Endothelial cell of umbilical vein (primary cell): ENCODE data around the gene OVCH1. TPM values are rescaled to one million over a fixed set of nuclear protein-coding genes. Genes with fewer than 3 reads are reported as not detected.

Experiments
- BruUV-seq: library from RNA; stranded (reverse); fragments of 400-500 nt; replicated peaks from 2 replicates; lab custom pipeline; 2021; lab: Mats Ljungman, UMichigan
- CTCF ChIA-PET: fragments of 300-600, 350-600 bp; sonication (Branson Sonifier 250); formaldehyde crosslinking; loops from one replicate; lab custom pipeline; 2021; ENCODE audit warnings: antibody characterized with exemption, inconsistent platforms; lab: Charles Lee
- POLR2A ChIA-PET: fragments of 300-600, 350-600 bp; sonication (Branson Sonifier 250); formaldehyde crosslinking; loops from one replicate; lab custom pipeline; 2021; ENCODE audit warnings: antibody characterized with exemption, inconsistent platforms; lab: Charles Lee
- DNase-seq: peaks from one replicate; pipeline ENCODE4 v3.0.0-alpha.2; 2011; ENCODE audit warnings: low read depth, low spot score
- FAIRE-seq: peaks from 2 replicates; lab custom pipeline; 2011; peaks lifted over from hg19 to GRCh38; lab: Jason Lieb, UNC
- H2AFZ ChIP-seq: 2 replicates; pipeline ENCODE4 v1.6.0; 2012; ENCODE audit warnings: low read depth, low read length, control low read depth, inconsistent platforms
- H3K27ac ChIP-seq: 2 replicates; pipeline ENCODE4 v1.5.1; 2011; ENCODE audit warnings: low read depth, mild to moderate bottlenecking, control low read depth, low read length, moderate library complexity; ENCODE audit not compliant: insufficient read depth
- H3K27me3 ChIP-seq, 2 experiments: 2 replicates each; pipeline versions ENCODE4 v1.6.0 to v1.6.1; 2011; ENCODE audit warnings: low read length in 2 of 2, mixed read lengths in 1 of 2; ENCODE audit not compliant: control insufficient read depth in 2 of 2, insufficient read depth in 2 of 2
- H3K36me3 ChIP-seq, 2 experiments: 2 replicates in 1 of 2; 3 replicates in 1 of 2; pipeline ENCODE4 v1.5.1; 2011; ENCODE audit warnings: low read length in 2 of 2, mild to moderate bottlenecking in 1 of 2, moderate library complexity in 1 of 2; ENCODE audit not compliant: control insufficient read depth in 2 of 2, insufficient read depth in 2 of 2; ENCODE audit errors: extremely low read depth in 1 of 2
- H3K4me1 ChIP-seq: 3 replicates; pipeline ENCODE4 v1.5.1; 2011; ENCODE audit warnings: mild to moderate bottlenecking, low read length; ENCODE audit not compliant: control insufficient read depth, insufficient read depth; ENCODE audit errors: extremely low read depth
- H3K4me2 ChIP-seq: 2 replicates; pipeline ENCODE4 v1.6.1; 2011; ENCODE audit warnings: low read length, control low read depth, mixed read lengths; ENCODE audit not compliant: insufficient read depth
- H3K4me3 ChIP-seq, 3 experiments: fragments of 200-600 bp in 1 of 3; sonication (generic), shearing (Covaris generic) in 1 of 3; replicated peaks in 1 of 3; 2 replicates each; pipeline ENCODE4 v1.5.1; 2011 to 2016; ENCODE audit warnings: control low read depth in 3 of 3, low read length in 3 of 3, mild to moderate bottlenecking in 2 of 3, inconsistent platforms in 1 of 3, low read depth in 1 of 3, moderate library complexity in 1 of 3; ENCODE audit not compliant: insufficient read depth in 1 of 3
- H3K79me2 ChIP-seq: 2 replicates; pipeline ENCODE4 v1.6.0; 2012; ENCODE audit warnings: low read length, inconsistent platforms; ENCODE audit not compliant: control insufficient read depth, insufficient read depth
- H3K9ac ChIP-seq: replicated peaks from 2 replicates; pipeline ENCODE3; 2011; ENCODE audit warnings: low read length, control low read depth; ENCODE audit not compliant: insufficient read depth; ENCODE audit errors: extremely low read depth
- H3K9me1 ChIP-seq: replicated peaks from 3 replicates; pipeline ENCODE4 v1.6.0; 2011; ENCODE audit warnings: mild to moderate bottlenecking, low read length; ENCODE audit not compliant: control insufficient read depth, insufficient read depth; ENCODE audit errors: extremely low read depth
- H3K9me3 ChIP-seq: replicated peaks from 2 replicates; pipeline ENCODE4 v1.5.1; 2012; ENCODE audit warnings: low read length, inconsistent platforms; ENCODE audit not compliant: control insufficient read depth, insufficient read depth
- H4K20me1 ChIP-seq: replicated peaks from 2 replicates; pipeline ENCODE3; 2011; ENCODE audit warnings: mild to moderate bottlenecking, low read length; ENCODE audit not compliant: control insufficient read depth, insufficient read depth; ENCODE audit errors: extremely low read depth
- EZH2 ChIP-seq: IDR thresholded peaks from 2 replicates; pipeline ENCODE4 v1.6.1; 2012; ENCODE audit warnings: borderline replicate concordance, low read depth, mild to moderate bottlenecking, moderate library complexity, low read length, inconsistent platforms; ENCODE audit not compliant: severe bottlenecking
- FOS ChIP-seq: IDR thresholded peaks from 2 replicates; pipeline ENCODE4 v1.6.1; 2011; ENCODE audit warnings: mild to moderate bottlenecking, low read length, moderate library complexity, borderline replicate concordance; ENCODE audit not compliant: insufficient read depth
- GATA2 ChIP-seq: IDR thresholded peaks from 2 replicates; pipeline ENCODE4 v1.7.0; 2011; ENCODE audit warnings: low read depth, mild to moderate bottlenecking, moderate library complexity, mixed read lengths, low read length; ENCODE audit not compliant: insufficient read length, insufficient read depth
- JUN ChIP-seq: IDR thresholded peaks from 2 replicates; pipeline ENCODE4 v1.6.1; 2011; ENCODE audit warnings: borderline replicate concordance, low read depth; ENCODE audit not compliant: insufficient read length, insufficient read depth
- MYC ChIP-seq: IDR thresholded peaks from one replicate; pipeline ENCODE4 v1.6.1; 2011; ENCODE audit warnings: mild to moderate bottlenecking, low read depth, low read length
- POLR2A ChIP-seq: IDR thresholded peaks from 2 replicates; pipeline ENCODE4 v1.6.1; 2012; ENCODE audit warnings: low read depth, mild to moderate bottlenecking, control low read depth, low read length
- POLR2AphosphoS5 ChIP-seq: IDR thresholded peaks from 2 replicates; pipeline ENCODE4 v1.6.1; 2012; ENCODE audit warnings: low read depth, mild to moderate bottlenecking, control low read depth, low read length, moderate library complexity; ENCODE audit not compliant: insufficient read depth
- dilution Hi-C: fragments of 300-500 bp; cut with MboI; formaldehyde crosslinking; loops from one replicate; pipeline ENCODE4 v1.15.0; 2019; ENCODE audit warnings: low sequenced_read_pairs; ENCODE audit not compliant: extremely low pct_ligation_motif_present
- intact Hi-C: fragments of 100-400 bp; cut with micrococcal nuclease; formaldehyde crosslinking; loops from one replicate; pipeline ENCODE4 v1.10.0; 2022
- polyA plus RNA-seq, 4 experiments: library from polyadenylated mRNA; depleted of rRNA in 3 of 4; stranded (reverse) in 3 of 4; unstranded in 1 of 4; fragments of >200 nt; gene quantifications; 2 replicates each; pipeline versions ENCODE4 v1.2.1 to v1.2.3, GENCODE V29; 2011 to 2012; ENCODE audit warnings: missing spikeins in 1 of 4
- total RNA-seq: library from RNA; stranded (reverse); gene quantifications from 2 replicates; pipeline ENCODE4 v1.2.3, GENCODE V29; 2021
- TF ChIP-seq, protein P1 (sequence below), 2 donors: IDR thresholded peaks; 1 replicate in 1 of 2; 2 replicates in 1 of 2; pipeline ENCODE4 v1.5.1; 2011; ENCODE audit warnings: low read length in 2 of 2, mild to moderate bottlenecking in 2 of 2, moderate library complexity in 2 of 2, control low read depth in 1 of 2, inconsistent platforms in 1 of 2, low read depth in 1 of 2; ENCODE audit not compliant: insufficient read depth in 1 of 2; ENCODE audit errors: extremely low read depth in 1 of 2
- TF ChIP-seq, protein P2 (sequence below): IDR thresholded peaks from 2 replicates; pipeline ENCODE4 v1.6.1; 2011; ENCODE audit not compliant: insufficient read depth, insufficient read length

The OVCH1 gene
- total and polyA plus RNA-seq, 2 donors (not counting 3 experiments of a cell fraction or from before 2014, with no cell fraction given), result 0.01 TPM; not detected in 1

DNA sequence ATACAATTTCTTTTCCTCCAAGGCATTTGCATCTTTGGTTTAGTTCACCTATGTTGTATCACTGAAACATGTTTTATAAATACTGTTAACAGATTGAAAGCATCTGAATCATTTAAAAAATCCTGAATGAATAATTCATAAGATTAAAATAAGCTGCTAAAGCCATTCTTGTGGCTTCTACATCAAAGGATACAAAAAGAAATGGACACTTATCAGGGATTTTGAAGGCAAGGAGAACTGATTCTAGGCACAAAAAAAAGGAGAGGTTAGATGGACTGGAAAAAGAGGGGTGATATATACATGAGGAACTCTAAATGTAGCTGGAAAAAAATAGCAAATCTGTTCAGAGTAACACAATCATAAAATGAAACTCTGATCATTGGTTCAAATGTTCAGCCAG, 5.8 kb upstream of the OVCH1 start:
- Histone ChIP-seq H3K4me3 (no peak overlapping the region), H3K9ac (no peak overlapping the region), H3K4me2 (no peak overlapping the region), H4K20me1 (no peaks in the 10 kb centered on the region), H3K36me3 (no peaks in the 10 kb centered on the region), H3K79me2 (no peaks in the 10 kb centered on the region), H3K4me1 (no peaks in the 10 kb centered on the region), H3K9me1 (no peaks in the 10 kb centered on the region), H3K27me3 (no peaks in the 10 kb centered on the region), H3K9me3 (no peaks in the 10 kb centered on the region), H3K27ac (no peak overlapping the region), H2AFZ (no peak overlapping the region)
- CTCF ChIA-PET, result no interaction called here
- FAIRE-seq, result no peak
- POLR2A ChIA-PET, result no interaction called here
- no TSS peak for BruUV-seq
- dilution Hi-C loops (no loop called here), intact Hi-C loops (no loop called here)
- TF ChIP-seq, protein P1, sequence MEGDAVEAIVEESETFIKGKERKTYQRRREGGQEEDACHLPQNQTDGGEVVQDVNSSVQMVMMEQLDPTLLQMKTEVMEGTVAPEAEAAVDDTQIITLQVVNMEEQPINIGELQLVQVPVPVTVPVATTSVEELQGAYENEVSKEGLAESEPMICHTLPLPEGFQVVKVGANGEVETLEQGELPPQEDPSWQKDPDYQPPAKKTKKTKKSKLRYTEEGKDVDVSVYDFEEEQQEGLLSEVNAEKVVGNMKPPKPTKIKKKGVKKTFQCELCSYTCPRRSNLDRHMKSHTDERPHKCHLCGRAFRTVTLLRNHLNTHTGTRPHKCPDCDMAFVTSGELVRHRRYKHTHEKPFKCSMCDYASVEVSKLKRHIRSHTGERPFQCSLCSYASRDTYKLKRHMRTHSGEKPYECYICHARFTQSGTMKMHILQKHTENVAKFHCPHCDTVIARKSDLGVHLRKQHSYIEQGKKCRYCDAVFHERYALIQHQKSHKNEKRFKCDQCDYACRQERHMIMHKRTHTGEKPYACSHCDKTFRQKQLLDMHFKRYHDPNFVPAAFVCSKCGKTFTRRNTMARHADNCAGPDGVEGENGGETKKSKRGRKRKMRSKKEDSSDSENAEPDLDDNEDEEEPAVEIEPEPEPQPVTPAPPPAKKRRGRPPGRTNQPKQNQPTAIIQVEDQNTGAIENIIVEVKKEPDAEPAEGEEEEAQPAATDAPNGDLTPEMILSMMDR (IDR thresholded peaks at IDR 0.05; ENCODE audit: extremely low read depth in 1 of 2, insufficient read depth in 1 of 2, low read depth in 1 of 2, low read length in 2 of 2), result no peak
- TF ChIP-seq FOS, result no peak
- TF ChIP-seq, protein P2, sequence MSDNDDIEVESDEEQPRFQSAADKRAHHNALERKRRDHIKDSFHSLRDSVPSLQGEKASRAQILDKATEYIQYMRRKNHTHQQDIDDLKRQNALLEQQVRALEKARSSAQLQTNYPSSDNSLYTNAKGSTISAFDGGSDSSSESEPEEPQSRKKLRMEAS, result no peak
- TF ChIP-seq MYC, result no peak
- TF ChIP-seq POLR2AphosphoS5, result no peak
- TF ChIP-seq JUN, result no peak
- TF ChIP-seq POLR2A, result no peak
- no peak for TF ChIP-seq EZH2
- no peak for TF ChIP-seq GATA2
- no peak for DNase-seq
